Ishikawa (cell line): Measurements from ENCODE around the gene FADS3.

Source experiments
- CEBPB ChIP-seq: IDR thresholded peaks from 2 replicates; pipeline ENCODE4 v1.6.1; 2012
- CREB1 ChIP-seq: IDR thresholded peaks from 2 replicates; pipeline ENCODE4 v1.6.1; 2012; ENCODE audit warnings: low read depth
- EGR1 ChIP-seq: IDR thresholded peaks from 2 replicates; pipeline ENCODE4 v1.6.1; 2012
- EP300 ChIP-seq: IDR thresholded peaks from 2 replicates; pipeline ENCODE4 v1.6.1; 2012; ENCODE audit warnings: borderline replicate concordance
- FOXM1 ChIP-seq: IDR thresholded peaks from 2 replicates; pipeline ENCODE4 v1.6.1; 2012; ENCODE audit warnings: low read depth, borderline replicate concordance
- MAX ChIP-seq: IDR thresholded peaks from 2 replicates; pipeline ENCODE4 v1.6.1; 2012
- NFIC ChIP-seq: IDR thresholded peaks from 2 replicates; pipeline ENCODE4 v1.6.1; 2012
- RAD21 ChIP-seq: IDR thresholded peaks from 2 replicates; pipeline ENCODE4 v1.6.1; 2012; ENCODE audit warnings: low read depth
- REST ChIP-seq: IDR thresholded peaks from 2 replicates; pipeline ENCODE4 v1.6.1; 2012; ENCODE audit warnings: low read depth, mild to moderate bottlenecking
- TAF1 ChIP-seq: IDR thresholded peaks from 2 replicates; pipeline ENCODE4 v1.6.1; 2012; ENCODE audit warnings: low read depth, mild to moderate bottlenecking
- TCF12 ChIP-seq: IDR thresholded peaks from 2 replicates; pipeline ENCODE4 v1.6.1; 2012; ENCODE audit warnings: low read depth
- TEAD4 ChIP-seq: IDR thresholded peaks from 2 replicates; pipeline ENCODE4 v1.6.1; 2012
- USF1 ChIP-seq: IDR thresholded peaks from 2 replicates; pipeline ENCODE4 v1.6.1; 2012
- YY1 ChIP-seq: IDR thresholded peaks from 2 replicates; pipeline ENCODE4 v1.6.1; 2012; ENCODE audit warnings: low read depth
- ZBTB7A ChIP-seq: IDR thresholded peaks from 2 replicates; pipeline ENCODE4 v1.6.1; 2012; ENCODE audit warnings: low read depth

Gene FADS3

GRCh38 chr11:61853698-61854169 lies 37.6 kb downstream of the FADS3 start:
- TF ChIP-seq EGR1 (no peak), REST (no peak), MAX (no peak), EP300 (no peak), CEBPB (no peak), USF1 (no peak), TEAD4 (no peak), RAD21 (no peak), YY1 (no peak), NFIC (no peak), FOXM1 (no peak)

GRCh38 chr11:61851900-61852295 lies 39.4 kb downstream of the FADS3 start:
- no peak for TF ChIP-seq USF1
- TF ChIP-seq TCF12, result no peak

GRCh38 chr11:61851113-61851899 lies 40.0 kb downstream of the FADS3 start:
- TF ChIP-seq TAF1 (no peak), USF1 (no peak), FOXM1 (no peak), EP300 (no peak), NFIC (no peak), EGR1 (no peak), TEAD4 (no peak), CEBPB (no peak), ZBTB7A (no peak), YY1 (no peak), RAD21 (no peak), TCF12 (no peak), CREB1 (no peak), MAX (no peak), REST (no peak)

- TF ChIP-seq REST (no peak), ZBTB7A (no peak), FOXM1 (no peak), YY1 (no peak), TEAD4 (no peak), EP300 (no peak), USF1 (no peak), CREB1 (no peak), TCF12 (no peak)
Observed at GRCh38 chr11:61850687-61851086, 40.7 kb downstream of the FADS3 start.
